HCT116 (cell line): ENCODE data around the gene ID1.

Experiments
- EZH2phosphoT487 ChIP-seq: fragments of 200-600 bp; IDR thresholded peaks from 2 replicates; pipeline ENCODE4 v1.6.1; 2018; ENCODE audit warnings: antibody characterized with exemption, borderline replicate concordance
- POLR2AphosphoS5 ChIP-seq: IDR thresholded peaks from 2 replicates; pipeline ENCODE4 v1.6.1; 2011; ENCODE audit warnings: mild to moderate bottlenecking, low read depth, low read length, moderate library complexity
- ZFX ChIP-seq: fragments of 450-650 bp; IDR thresholded peaks from 2 replicates; pipeline ENCODE4 v1.6.1; 2017
- TF ChIP-seq, protein P1 (sequence below), 3 experiments: fragments of 200-600 bp in 1 of 3; sonication (generic) in 1 of 3; IDR thresholded peaks in 2 of 3; conservative IDR thresholded peaks in 1 of 3; 2 replicates each; pipeline ENCODE4 v1.5.1; 2012 to 2017; ENCODE audit warnings: low read depth in 2 of 3, low read length in 2 of 3, antibody characterized with exemption in 1 of 3, borderline replicate concordance in 1 of 3, control low read depth in 1 of 3, mild to moderate bottlenecking in 1 of 3, mixed read lengths in 1 of 3, mixed run types in 1 of 3, moderate library complexity in 1 of 3; ENCODE audit not compliant: insufficient read depth in 1 of 3

- peak; percentile 25; the same call in 1 of the 2 replicates for TF ChIP-seq ZFX
- TF ChIP-seq EZH2phosphoT487, result no peak
- TF ChIP-seq POLR2AphosphoS5, result peak; percentile 91
- TF ChIP-seq, protein P1, sequence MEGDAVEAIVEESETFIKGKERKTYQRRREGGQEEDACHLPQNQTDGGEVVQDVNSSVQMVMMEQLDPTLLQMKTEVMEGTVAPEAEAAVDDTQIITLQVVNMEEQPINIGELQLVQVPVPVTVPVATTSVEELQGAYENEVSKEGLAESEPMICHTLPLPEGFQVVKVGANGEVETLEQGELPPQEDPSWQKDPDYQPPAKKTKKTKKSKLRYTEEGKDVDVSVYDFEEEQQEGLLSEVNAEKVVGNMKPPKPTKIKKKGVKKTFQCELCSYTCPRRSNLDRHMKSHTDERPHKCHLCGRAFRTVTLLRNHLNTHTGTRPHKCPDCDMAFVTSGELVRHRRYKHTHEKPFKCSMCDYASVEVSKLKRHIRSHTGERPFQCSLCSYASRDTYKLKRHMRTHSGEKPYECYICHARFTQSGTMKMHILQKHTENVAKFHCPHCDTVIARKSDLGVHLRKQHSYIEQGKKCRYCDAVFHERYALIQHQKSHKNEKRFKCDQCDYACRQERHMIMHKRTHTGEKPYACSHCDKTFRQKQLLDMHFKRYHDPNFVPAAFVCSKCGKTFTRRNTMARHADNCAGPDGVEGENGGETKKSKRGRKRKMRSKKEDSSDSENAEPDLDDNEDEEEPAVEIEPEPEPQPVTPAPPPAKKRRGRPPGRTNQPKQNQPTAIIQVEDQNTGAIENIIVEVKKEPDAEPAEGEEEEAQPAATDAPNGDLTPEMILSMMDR (IDR thresholded peaks at IDR 0.05 in 2 of 3, conservative IDR thresholded peaks at IDR 0.05 in 1 of 3; ENCODE audit: borderline replicate concordance in 1 of 3, insufficient read depth in 1 of 3, low read depth in 2 of 3, low read length in 2 of 3), result no peak
Observed at GRCh38 chr20:31595654-31596411, 9.3 kb upstream of the ID1 start.
